ENCODE measurements around the gene MAP4K3.
A peak's percentile ranks its signal among the peaks of the same experiment; 100 is the strongest.

The MAP4K3 gene

GRCh38 chr2:39301352-39301751, 135.7 kb downstream of the MAP4K3 start:
- TF ChIP-seq ISL1 (CRISPR knock-in tag; IDR thresholded peaks at IDR 0.05) (peak; percentile 48; the same call in 1 of the 2 replicates), ZNF70 (CRISPR knock-in tag; IDR thresholded peaks at IDR 0.05) (no peak)
- no peak for ATAC-seq

GRCh38 chr2:39300044-39300978, 136.8 kb downstream of the MAP4K3 start:
- no peak for TF ChIP-seq TSHZ2 (CRISPR knock-in tag; IDR thresholded peaks at IDR 0.05)
- TF ChIP-seq ZFP3 (CRISPR knock-in tag; IDR thresholded peaks at IDR 0.05) = no peak
- TF ChIP-seq OSR1 (CRISPR knock-in tag; IDR thresholded peaks at IDR 0.05) = no peak
- no peak for TF ChIP-seq ZNF8 (CRISPR knock-in tag; IDR thresholded peaks at IDR 0.05)
- TF ChIP-seq ZFP30 (CRISPR knock-in tag; IDR thresholded peaks at IDR 0.05) = no peak
- no peak for TF ChIP-seq RARB (CRISPR knock-in tag; IDR thresholded peaks at IDR 0.05)
- no peak for TF ChIP-seq POU6F1 (CRISPR knock-in tag; IDR thresholded peaks at IDR 0.05; ENCODE audit: borderline replicate concordance, low read depth)
- no peak for TF ChIP-seq TCF4 (CRISPR knock-in tag; IDR thresholded peaks at IDR 0.05; ENCODE audit: borderline replicate concordance)
- TF ChIP-seq ZNF70 (CRISPR knock-in tag; IDR thresholded peaks at IDR 0.05) = no peak
- no peak for TF ChIP-seq PPARA (CRISPR knock-in tag; IDR thresholded peaks at IDR 0.05; ENCODE audit: borderline replicate concordance)
- no peak for TF ChIP-seq ARNTL (CRISPR knock-in tag; IDR thresholded peaks at IDR 0.05; ENCODE audit: borderline replicate concordance, low read depth)
- TF ChIP-seq ESRRG (CRISPR knock-in tag; IDR thresholded peaks at IDR 0.05) = no peak
- TF ChIP-seq CREB5 (CRISPR knock-in tag; IDR thresholded peaks at IDR 0.05; ENCODE audit: low read depth) = no peak
- no peak for TF ChIP-seq ZC3H10 (CRISPR knock-in tag; IDR thresholded peaks at IDR 0.05)
- no peak for TF ChIP-seq PATZ1 (CRISPR knock-in tag; IDR thresholded peaks at IDR 0.05; ENCODE audit: borderline replicate concordance)
- no peak for ATAC-seq

- ATAC-seq = no peak
- TF ChIP-seq ZC3H10 (CRISPR knock-in tag; IDR thresholded peaks at IDR 0.05) = no peak
- TF ChIP-seq CREB5 (CRISPR knock-in tag; IDR thresholded peaks at IDR 0.05; ENCODE audit: low read depth) = no peak
- no peak for TF ChIP-seq ARNTL (CRISPR knock-in tag; IDR thresholded peaks at IDR 0.05; ENCODE audit: borderline replicate concordance, low read depth)
- TF ChIP-seq TOX (CRISPR knock-in tag; IDR thresholded peaks at IDR 0.05; ENCODE audit: borderline replicate concordance) = no peak
- TF ChIP-seq ZNF565 (CRISPR knock-in tag; conservative IDR thresholded peaks at IDR 0.05; ENCODE audit: low read depth) = no peak
- TF ChIP-seq TSHZ2 (CRISPR knock-in tag; IDR thresholded peaks at IDR 0.05) = no peak
- no peak for TF ChIP-seq ESRRG (CRISPR knock-in tag; IDR thresholded peaks at IDR 0.05)
- no peak for TF ChIP-seq ISL1 (CRISPR knock-in tag; IDR thresholded peaks at IDR 0.05)
- TF ChIP-seq PPARA (CRISPR knock-in tag; IDR thresholded peaks at IDR 0.05; ENCODE audit: borderline replicate concordance) = no peak
- no peak for TF ChIP-seq ZNF8 (CRISPR knock-in tag; IDR thresholded peaks at IDR 0.05)
Observed at GRCh38 chr2:39290433-39290832, 146.7 kb downstream of the MAP4K3 start.
